Measurements from ENCODE around the gene ZFPM1. TPM values are rescaled to one million over a fixed set of nuclear protein-coding genes. Genes with fewer than 3 reads are reported as not detected.
"Not testable (repeated sequence)": the region's sequence is repeated elsewhere in the genome, so short reads cannot be mapped to it uniquely, and the experiment has no call there.

Gene ZFPM1
- total RNA-seq, 1 donor from 2014 or later, result 1.4 TPM

DNA sequence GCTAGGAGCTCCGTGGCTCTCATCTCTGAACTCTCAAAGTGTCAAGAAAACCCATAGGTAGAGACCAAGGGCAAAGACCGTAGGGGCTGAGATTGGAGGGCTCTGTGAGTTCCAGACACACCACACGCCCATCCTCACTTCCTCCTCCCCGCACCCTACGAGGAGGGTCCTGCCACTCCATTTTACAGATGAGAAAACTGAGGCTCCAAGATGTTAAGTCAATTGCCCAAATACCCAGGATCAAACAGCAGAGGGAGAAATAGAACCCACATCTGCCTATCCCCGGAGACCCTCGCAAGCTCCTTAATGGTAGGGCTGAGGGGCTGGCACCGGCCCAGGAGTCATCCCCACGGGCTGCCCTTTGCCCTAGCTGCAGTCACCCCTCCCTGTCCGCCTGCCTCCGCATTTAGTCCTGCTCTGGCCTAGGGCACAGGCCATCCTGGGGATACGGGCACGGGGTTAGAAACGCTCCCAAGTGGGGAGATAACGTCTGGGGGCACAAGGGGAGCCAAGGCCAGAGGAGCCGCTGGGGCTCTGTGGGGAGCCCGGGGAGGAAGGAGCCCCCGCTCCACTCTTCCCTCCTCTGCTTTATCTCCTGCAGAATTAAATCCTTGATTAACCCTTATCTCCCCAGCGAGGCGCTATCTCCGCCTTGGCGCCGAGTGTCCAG, 63.0 kb downstream of the ZFPM1 start:
- no peak for DNase-seq

DNA sequence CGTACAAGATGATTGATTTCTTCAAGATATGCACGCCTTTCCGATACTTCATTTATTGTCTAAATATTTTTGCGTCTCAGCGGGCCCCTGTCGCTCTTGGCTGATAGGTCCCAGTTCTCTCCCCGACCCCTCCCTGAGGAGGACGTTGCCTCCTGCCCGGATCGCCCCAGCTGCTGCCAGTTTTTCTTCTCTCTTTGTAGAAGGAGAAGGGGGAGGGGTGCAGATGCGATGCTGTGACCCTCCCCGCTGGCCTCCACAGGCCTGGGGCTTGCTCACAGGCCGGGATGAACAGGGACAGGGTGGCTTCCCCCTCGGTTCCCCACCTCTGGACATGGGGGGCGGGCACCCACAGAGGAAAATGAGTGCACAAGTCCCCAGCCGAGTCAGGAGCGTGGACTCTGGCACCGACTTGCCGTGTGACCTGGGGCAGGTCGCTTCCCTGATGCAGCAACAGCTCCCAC, 63.6 kb downstream of the ZFPM1 start:
- no peak for DNase-seq

DNA sequence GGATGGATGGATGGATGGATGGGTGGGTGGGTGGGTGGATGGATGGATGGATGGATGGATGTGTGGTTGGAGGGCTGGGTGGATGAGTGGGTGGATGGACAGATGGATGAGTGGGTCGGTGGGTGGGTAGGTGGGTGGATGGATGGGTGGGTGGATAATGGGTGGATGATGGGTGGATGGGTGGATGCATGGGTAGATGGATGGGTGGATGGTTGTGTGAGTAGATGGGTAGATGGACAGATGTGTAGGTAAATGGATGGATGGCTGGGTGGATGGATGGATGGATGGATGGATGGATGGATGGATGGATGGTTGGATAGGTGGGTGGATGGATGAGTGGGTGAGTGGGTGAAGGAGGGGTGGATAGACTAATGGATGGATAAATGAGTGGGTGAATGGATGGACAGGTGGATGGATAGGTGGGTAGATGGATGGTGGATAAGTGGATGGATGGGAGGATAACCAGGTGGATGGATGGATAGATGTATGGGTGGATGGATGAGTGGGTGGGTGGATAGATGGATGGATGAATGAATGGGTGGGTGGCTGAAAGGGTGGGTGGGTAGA, 64.2 kb downstream of the ZFPM1 start:
- not testable (repeated sequence) for DNase-seq

DNA sequence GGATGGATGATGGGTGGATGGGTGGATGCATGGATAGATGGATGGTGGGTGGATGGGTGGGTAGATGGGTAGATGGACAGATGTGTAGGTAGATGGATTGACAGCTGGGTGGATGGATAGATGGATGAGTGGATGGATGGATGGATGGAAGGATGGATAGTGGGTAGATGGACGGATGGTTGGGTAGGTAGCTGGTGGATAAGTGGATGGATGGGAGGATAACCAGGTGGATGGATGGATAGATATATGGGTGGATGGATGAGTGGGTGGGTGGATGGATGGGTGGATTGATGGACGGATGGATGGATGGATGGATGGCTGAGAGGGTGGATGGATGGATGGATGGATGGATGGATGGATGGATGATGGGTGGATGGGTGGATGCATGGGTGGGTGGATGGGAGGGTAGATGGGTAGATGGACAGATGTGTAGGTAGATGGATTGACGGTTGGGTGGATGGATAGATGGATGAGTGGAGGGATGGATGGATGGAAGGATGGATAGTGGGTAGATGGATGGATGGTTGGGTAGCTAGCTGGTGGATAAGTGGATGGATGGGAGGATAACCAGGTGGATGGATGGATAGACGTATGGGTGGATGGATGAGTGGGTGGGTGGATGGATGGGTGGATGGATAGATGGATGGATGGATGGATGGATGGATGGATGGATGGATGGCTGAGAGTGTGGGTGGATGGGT, 65.5 kb downstream of the ZFPM1 start:
- not testable (repeated sequence) for DNase-seq

DNA sequence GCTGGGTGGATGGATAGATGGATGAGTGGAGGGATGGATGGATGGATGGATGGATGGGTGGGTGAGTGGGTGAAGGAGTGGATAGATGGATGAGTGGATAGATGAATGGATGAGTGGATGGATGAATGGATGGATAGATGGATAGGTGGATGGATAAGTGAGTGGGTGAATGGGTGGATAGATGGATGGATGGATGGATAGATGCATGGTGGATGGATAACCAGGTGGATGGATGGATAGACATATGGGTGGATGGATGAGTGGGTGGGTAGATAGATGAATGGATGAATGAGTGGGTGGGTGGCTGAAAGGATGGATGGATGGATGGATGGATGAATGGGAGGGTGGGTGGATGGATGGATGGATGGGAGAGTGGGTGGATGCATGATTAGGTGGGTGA, 66.2 kb downstream of the ZFPM1 start:
- no peak for DNase-seq

DNA sequence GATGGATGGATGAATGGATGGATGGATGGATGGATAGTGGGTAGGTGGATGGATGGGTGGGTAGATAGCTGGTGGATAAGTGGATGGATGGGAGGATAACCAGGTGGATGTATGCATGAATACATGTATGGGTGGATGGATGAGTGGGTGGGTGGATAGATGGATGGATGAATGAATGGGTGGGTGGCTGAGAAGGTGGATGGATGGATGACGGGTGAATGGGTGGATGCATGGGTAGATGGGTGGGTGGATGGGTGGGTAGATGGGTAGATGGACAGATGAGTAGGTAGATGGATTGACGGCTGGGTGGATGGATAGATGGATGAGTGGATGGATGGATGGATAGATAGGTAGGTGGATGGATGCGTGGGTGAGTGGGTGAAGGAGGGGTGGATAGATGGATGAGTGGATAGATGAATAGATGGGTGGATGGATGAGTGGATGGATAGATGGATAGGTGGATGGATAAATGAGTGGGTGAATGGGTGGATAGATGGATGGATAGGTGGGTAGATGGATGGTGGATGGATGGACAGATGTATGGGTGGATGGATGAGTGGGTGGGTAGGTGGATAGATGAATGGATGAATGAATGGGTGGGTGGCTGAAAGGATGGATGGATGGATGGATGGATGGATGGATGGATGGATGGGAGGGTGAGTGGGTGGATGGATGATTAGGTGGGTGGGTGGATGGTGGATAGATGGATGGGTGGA, 67.0 kb downstream of the ZFPM1 start:
- DNase-seq, result no peak

DNA sequence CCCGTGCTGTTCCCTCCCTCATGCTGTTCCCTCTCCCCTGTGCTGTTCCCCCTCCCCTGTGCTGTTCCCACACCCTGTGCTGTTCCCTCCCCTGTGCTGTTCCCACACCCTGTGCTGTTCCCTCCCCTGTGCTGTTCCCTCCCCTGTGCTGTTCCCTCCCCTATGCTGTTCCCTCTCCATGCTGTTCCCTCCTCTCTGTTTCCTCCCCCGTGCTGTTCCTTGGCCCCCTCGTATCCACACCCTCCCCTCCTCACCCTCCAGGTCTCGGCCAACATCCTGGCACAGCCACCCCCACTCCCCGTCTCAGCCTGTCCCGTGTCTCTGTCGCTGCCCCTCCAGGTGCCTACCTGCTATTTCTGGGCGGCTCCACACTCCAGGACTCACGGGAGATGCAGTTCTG, 68.6 kb downstream of the ZFPM1 start:
- DNase-seq, result no peak

DNA sequence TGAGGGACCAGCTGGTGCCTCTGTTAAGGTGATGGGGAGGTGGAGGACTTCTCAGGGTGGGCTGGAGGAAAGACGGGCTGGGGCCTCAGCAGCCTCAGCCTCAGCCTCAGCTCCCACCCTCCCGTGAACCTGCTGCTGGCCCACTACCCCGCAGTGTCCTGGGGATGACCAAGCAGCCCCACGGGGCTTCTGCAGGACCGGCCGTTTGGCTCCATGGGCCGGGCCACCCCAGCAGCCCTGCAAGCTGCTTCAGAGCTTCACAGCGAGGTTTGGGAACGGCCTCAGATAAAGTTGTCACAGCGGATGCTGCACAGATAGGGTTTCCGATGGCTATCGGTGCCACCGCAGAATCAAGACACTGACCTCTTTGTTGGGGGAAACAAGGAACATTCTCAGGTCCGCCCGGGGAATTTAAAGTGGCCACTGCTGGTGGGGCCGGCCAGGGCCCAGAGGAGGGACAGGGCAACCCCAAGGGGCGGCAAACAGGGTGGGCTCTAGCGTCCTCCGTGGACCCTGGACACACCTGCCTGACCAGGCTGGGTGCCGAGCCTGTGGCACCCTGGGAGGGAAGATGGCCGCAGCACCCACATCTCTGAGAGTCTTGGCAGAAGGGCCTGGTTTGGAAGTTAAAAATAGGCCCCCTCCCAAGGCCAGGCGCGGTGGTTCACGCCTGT, 69.3 kb downstream of the ZFPM1 start:
- DNase-seq, result no peak

DNA sequence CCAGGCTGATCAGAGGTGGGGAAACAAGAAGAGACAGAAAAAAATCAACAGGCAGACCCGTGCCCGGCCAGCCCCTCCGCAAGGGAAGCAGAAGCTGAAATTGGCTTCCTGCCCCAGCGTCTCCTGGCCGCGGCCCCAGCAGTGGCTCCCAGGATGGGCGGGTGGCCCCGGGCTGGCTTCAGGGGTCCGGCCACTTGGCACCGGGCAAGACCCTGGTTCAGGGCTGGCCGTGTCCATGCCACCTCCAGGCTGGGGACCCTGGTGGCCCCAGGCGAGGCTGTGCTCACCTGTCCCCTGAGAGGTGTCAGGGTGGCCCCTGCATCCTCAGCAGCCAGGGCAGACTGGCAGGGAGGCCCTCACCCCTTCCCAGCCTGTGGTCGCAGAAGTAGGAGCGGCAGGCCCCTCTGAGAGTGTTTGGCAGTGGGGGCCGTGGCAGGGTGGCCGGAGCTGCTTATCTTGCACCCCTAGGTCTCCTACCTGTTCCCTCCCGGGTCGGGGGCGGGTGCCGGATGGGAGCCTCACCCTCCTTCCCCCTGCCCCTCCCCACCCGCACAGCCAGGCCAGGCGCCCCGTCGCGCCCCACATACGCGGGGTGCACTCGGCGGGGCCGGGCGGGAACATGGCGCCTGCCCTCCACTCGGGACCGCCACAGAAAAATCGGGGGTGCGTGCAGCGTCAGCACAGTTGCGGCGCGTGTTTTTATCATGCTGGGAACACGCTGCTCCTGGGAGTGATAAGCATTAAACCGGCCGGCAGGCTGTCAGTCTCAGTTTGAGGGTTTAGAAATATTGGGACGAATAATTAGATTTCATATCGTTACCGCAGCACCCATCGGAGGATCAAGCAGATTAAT, 70.5 kb downstream of the ZFPM1 start:
- DNase-seq, result no peak

DNA sequence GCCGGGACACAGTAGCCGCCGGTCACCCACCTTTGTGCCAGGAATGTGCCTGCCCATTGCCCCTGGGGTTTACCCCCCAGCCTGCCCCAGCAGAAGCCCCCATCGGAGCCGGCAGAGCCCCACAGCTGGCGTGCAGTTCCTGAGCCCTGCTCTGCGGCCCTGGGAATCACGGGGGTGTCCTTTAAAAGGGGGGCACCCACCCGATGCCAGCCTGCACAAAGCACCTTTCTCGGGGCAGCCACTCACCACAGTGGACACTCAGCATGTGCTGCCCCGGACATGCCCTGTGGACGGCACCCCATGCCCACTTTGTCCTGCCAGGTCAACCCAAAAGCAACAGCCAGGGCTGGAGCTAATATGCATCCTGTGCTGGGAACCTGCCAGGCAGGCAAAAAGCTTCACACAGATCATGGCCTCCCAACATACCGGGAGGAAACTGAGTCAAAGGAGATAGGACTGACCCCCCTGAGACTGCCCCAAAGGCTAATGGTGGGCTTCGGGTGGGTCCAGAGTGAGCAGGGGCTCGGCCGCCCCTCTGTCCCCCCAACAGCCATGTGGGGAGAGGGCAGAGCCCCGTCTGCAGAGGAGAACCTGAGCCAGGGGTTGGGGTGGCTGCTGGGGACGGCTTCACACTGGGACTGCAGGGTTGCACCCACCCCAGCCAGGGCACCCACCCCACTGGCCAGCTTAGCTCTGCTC, 71.3 kb downstream of the ZFPM1 start:
- no peak for DNase-seq

DNA sequence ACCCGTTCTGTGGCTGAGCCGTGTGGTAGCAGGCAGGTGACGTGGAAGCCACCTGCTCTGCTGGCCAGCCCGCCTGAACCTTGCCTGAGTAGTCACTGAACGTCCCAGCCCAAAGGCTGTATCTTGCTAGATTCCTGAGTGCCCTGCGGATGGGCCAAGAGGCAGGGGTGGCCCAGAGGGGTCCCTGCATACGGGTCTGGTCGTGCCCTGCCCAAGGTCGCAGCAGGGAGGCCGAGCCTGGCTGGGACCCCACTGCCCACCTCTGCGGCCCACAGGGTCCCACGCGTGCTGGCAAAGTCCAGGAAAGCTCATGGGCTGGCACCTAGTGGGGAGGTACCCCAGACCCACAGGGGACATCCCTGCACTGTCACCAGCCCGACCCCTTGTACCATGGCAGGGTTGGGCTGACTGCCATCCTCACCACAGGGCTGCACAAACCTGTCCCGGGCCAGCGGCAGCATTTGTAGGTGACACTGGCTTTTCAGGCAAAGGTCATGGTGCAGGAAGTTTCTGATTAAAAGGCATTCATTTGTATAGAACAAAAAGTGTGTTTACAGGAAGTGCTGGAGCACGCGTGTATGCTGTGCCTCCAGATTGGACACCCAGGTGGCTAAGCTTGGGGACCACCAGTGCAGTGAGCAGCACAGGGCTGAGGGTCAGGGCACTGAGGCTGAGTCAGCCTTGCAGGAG, 72.0 kb downstream of the ZFPM1 start:
- DNase-seq, result peak; percentile 51

DNA sequence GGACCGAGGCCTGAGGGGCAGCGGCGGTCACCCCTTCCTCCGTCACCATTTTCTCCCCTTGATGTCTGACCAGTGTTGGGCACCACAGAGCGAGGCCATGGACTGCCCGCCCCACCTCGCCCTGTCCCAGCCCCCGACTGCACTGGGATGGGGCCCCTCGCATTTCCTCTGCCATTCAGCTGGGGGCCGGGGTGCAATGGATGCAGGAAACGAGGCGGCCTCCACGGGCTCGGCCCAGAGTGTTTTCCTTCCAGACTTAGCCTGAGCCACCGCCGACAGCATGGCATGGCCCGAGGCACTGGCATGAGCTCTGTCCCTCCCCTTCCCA, 72.5 kb downstream of the ZFPM1 start:
- DNase-seq, result no peak

DNA sequence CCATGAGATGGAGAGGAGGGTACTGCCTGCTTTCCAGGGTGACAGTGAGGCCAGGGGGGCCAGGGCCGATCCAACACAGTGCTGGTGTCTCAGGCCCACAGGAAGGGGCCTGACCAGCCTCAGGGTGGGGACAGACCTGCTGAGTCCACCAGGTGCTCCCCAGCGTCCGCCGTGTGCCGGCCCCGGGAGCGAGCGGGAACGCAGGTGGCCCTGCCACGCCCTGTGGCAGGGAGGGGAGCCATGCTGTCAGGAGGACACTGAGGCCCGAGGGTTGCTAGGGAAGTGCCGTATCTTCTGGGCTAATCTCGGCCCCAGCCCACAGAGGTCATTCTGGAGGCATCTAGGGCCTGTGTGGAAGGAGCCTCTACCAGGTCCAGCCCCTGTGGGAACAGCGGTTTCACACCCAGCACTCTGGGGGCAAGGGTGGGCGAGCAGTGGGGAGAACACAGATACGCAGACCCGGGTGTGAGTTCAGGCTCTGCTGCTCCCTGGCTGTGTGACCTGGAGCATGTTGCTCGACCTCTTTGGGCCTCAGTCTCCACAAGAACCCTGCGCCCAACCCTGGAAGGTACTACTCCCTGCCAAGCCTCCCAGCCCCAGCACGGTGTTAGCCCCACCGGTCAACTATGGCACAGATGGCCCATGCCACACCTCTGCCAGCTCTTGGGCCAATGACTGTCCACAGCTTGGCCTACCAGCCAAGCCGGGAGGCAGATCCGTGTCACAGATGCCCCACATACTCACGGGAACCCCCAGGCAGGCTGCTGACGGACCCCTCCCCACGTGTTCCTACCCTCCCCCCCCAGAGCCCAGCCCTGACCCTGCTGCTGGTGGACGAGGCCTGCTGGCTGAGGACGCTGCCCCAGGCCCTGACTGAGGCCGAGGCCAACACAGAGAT, 73.2 kb downstream of the ZFPM1 start:
- no peak for DNase-seq

DNA sequence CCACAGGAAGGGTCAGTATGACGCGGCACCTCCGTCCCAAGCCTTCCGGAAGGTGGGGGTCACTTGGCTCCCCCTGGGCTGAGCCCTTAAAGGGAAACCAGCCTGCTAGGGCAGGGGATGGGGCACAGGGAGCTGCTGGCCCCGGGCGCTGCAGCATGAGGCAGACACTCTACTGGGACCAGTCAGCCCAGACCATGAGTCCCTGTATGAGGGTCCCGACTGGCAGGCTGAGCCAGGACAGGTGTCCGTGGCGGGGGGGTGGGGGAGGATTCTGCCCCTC, 73.8 kb downstream of the ZFPM1 start:
- DNase-seq, result peak; percentile 61

DNA sequence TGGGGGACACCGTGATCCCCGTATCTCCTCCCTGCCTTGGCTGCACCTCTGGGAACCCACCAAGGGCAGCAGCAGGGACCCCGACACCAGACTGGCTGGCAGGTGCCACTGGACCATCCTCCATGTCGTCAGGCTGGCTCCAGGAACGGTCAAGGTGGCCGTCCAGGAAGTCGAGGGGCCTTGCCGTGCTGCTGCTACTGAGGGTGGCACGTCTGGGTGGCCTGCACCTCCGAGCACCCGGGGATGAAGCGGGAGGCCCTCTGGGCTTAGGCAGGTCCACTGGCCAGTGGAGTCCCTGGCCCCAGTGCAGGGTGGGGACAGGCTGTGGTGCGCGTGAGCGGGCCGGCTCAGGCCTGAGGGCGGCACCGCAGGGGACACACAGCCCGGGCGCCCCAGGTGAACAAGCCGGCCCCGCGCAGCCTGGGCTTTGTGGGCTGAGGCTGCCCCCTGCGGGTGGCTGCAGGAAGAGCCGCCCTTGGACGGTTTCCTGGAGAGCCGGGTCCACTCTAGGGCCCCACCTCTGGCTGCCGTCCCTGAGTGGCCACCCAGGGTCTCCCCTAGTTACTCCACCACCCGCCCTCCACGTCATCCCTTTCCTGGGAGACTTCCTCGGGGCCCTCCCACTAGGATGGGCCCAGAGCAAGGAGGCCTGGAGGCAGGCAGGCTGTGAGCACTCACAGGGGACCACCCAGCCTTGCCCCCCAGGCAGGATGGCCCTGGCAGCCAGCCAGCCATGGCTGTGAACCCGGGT, 74.3 kb downstream of the ZFPM1 start:
- peak; percentile 78 for DNase-seq

DNA sequence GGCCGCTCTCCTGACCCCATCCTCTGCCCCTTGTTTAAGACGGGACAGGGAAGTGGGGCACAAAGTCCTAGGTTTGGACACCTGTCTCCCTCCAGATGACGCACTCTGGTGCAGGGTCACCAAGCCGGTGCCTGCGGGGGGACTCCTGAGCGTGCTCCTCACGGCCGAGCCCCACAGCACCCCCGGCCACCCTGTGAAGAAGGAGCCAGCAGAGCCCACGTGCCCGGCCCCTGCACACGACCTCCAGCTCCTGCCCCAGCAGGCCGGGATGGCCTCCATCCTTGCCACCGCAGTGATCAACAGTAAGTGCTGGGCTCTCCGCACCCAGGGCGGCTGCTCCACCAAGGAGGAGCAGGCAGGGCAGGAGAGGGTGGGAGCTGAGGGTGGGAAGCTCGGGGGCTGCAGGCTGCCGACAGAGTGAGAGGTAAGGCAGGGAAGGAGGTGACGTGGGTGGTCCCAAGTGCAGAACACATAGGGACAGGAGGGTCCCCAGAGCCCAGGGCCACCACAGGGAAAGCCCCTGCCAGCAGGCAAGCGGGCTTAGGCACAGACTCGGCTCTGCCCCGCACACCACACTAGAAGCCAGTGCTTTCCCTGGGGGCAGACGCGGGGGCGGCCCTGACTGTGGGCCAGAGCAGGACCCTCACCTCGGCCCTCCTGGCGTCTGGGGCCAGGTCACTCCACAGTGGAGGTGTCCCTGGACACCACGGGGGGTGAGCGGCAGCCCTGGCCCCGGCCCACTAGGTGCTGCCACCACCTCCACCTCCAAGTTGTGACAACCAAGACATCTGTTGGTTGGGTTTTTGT, 75.1 kb downstream of the ZFPM1 start:
- DNase-seq, result no peak

DNA sequence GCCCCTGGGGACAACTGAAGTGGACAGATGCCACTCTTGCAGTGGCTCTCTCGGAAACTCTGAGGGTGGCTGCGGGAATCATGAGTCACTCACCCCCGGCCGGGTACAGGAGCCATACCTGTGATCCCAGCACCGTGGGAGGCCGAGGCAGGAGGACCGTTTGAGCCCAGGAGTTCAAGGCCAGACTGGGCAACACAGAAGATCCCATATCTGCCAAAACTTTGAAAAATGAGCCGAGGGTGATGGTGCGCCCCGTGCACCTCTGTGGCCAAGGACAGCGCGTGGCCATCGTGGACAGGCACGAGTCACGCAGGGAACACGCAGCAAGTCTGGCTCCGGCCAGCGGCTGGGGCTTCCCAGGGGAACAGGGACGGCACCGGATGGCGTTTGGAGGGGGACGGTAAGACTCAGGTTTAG, 75.8 kb downstream of the ZFPM1 start:
- no peak for DNase-seq

DNA sequence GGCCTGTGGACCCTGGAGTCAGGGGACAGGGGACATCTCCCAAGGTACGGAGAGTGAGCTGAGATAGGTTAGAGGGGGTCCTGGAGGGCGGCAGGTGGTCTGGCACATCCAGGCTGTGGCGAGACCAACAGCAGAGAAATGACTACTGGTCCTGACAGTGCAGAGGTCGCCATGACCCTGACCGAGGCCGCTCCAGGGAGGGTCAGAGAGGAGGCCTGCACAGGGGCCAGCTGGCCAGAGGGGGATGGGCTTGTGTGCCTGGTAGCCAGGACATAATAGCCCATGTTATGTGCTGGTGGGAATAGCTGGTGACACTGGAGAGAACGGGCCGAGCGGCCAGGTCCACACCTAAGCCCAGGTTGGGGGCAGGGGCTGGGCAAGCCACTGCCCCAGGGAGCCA, 76.5 kb downstream of the ZFPM1 start:
- no peak for DNase-seq
